ENCODE data around the gene CHRNA3.

GRCh38 chr15:78564743-78565096 is 56.1 kb downstream of the CHRNA3 start:
- TF ChIP-seq CTCF (IDR thresholded peaks at IDR 0.05; ENCODE audit: borderline replicate concordance, extremely low read depth, low read length, poor library complexity, severe bottlenecking) = no peak
- TF ChIP-seq EZH2 (IDR thresholded peaks at IDR 0.05; ENCODE audit: borderline replicate concordance, low read depth, low read length, severe bottlenecking) = no peak

Measured in DND-41 (cell line).